Endothelial cell of umbilical vein (primary cell): ENCODE measurements around the gene UCP1. TPM values are rescaled to one million over a fixed set of nuclear protein-coding genes. Genes with fewer than 3 reads are reported as not detected.

Experiments
- Bru-seq: library from RNA; stranded (reverse); fragments of 400-500 nt; gene quantifications from one replicate; lab custom pipeline; 2021; lab: Mats Ljungman, UMichigan
- BruChase-seq, 2 experiments: library from RNA; stranded (reverse); fragments of 400-500 nt; gene quantifications; one replicate each; lab custom pipeline; 2021; lab: Mats Ljungman, UMichigan
- BruUV-seq: library from RNA; stranded (reverse); fragments of 400-500 nt; replicated peaks from 2 replicates; lab custom pipeline; 2021; lab: Mats Ljungman, UMichigan
- CTCF ChIA-PET: fragments of 300-600, 350-600 bp; sonication (Branson Sonifier 250); formaldehyde crosslinking; loops from one replicate; lab custom pipeline; 2021; ENCODE audit warnings: antibody characterized with exemption, inconsistent platforms; lab: Charles Lee
- POLR2A ChIA-PET: fragments of 300-600, 350-600 bp; sonication (Branson Sonifier 250); formaldehyde crosslinking; loops from one replicate; lab custom pipeline; 2021; ENCODE audit warnings: antibody characterized with exemption, inconsistent platforms; lab: Charles Lee
- DNase-seq: peaks from one replicate; pipeline ENCODE4 v3.0.0-alpha.2; 2011; ENCODE audit warnings: low read depth, low spot score
- FAIRE-seq: peaks from 2 replicates; lab custom pipeline; 2011; peaks lifted over from hg19 to GRCh38; lab: Jason Lieb, UNC
- H2AFZ ChIP-seq: 2 replicates; pipeline ENCODE4 v1.6.0; 2012; ENCODE audit warnings: low read depth, low read length, control low read depth, inconsistent platforms
- H3K27ac ChIP-seq: 2 replicates; pipeline ENCODE4 v1.5.1; 2011; ENCODE audit warnings: low read depth, mild to moderate bottlenecking, control low read depth, low read length, moderate library complexity; ENCODE audit not compliant: insufficient read depth
- H3K27me3 ChIP-seq, 2 experiments: 2 replicates each; pipeline versions ENCODE4 v1.6.0 to v1.6.1; 2011; ENCODE audit warnings: low read length in 2 of 2, mixed read lengths in 1 of 2; ENCODE audit not compliant: control insufficient read depth in 2 of 2, insufficient read depth in 2 of 2
- H3K36me3 ChIP-seq, 2 experiments: 2 replicates in 1 of 2; 3 replicates in 1 of 2; pipeline ENCODE4 v1.5.1; 2011; ENCODE audit warnings: low read length in 2 of 2, mild to moderate bottlenecking in 1 of 2, moderate library complexity in 1 of 2; ENCODE audit not compliant: control insufficient read depth in 2 of 2, insufficient read depth in 2 of 2; ENCODE audit errors: extremely low read depth in 1 of 2
- H3K4me1 ChIP-seq: 3 replicates; pipeline ENCODE4 v1.5.1; 2011; ENCODE audit warnings: mild to moderate bottlenecking, low read length; ENCODE audit not compliant: control insufficient read depth, insufficient read depth; ENCODE audit errors: extremely low read depth
- H3K4me2 ChIP-seq: 2 replicates; pipeline ENCODE4 v1.6.1; 2011; ENCODE audit warnings: low read length, control low read depth, mixed read lengths; ENCODE audit not compliant: insufficient read depth
- H3K4me3 ChIP-seq, 3 experiments: fragments of 200-600 bp in 1 of 3; sonication (generic), shearing (Covaris generic) in 1 of 3; replicated peaks in 1 of 3; 2 replicates each; pipeline ENCODE4 v1.5.1; 2011 to 2016; ENCODE audit warnings: control low read depth in 3 of 3, low read length in 3 of 3, mild to moderate bottlenecking in 2 of 3, inconsistent platforms in 1 of 3, low read depth in 1 of 3, moderate library complexity in 1 of 3; ENCODE audit not compliant: insufficient read depth in 1 of 3
- H3K79me2 ChIP-seq: 2 replicates; pipeline ENCODE4 v1.6.0; 2012; ENCODE audit warnings: low read length, inconsistent platforms; ENCODE audit not compliant: control insufficient read depth, insufficient read depth
- H3K9ac ChIP-seq: replicated peaks from 2 replicates; pipeline ENCODE3; 2011; ENCODE audit warnings: low read length, control low read depth; ENCODE audit not compliant: insufficient read depth; ENCODE audit errors: extremely low read depth
- H3K9me1 ChIP-seq: replicated peaks from 3 replicates; pipeline ENCODE4 v1.6.0; 2011; ENCODE audit warnings: mild to moderate bottlenecking, low read length; ENCODE audit not compliant: control insufficient read depth, insufficient read depth; ENCODE audit errors: extremely low read depth
- H3K9me3 ChIP-seq: replicated peaks from 2 replicates; pipeline ENCODE4 v1.5.1; 2012; ENCODE audit warnings: low read length, inconsistent platforms; ENCODE audit not compliant: control insufficient read depth, insufficient read depth
- H4K20me1 ChIP-seq: replicated peaks from 2 replicates; pipeline ENCODE3; 2011; ENCODE audit warnings: mild to moderate bottlenecking, low read length; ENCODE audit not compliant: control insufficient read depth, insufficient read depth; ENCODE audit errors: extremely low read depth
- EZH2 ChIP-seq: IDR thresholded peaks from 2 replicates; pipeline ENCODE4 v1.6.1; 2012; ENCODE audit warnings: borderline replicate concordance, low read depth, mild to moderate bottlenecking, moderate library complexity, low read length, inconsistent platforms; ENCODE audit not compliant: severe bottlenecking
- POLR2A ChIP-seq: IDR thresholded peaks from 2 replicates; pipeline ENCODE4 v1.6.1; 2012; ENCODE audit warnings: low read depth, mild to moderate bottlenecking, control low read depth, low read length
- dilution Hi-C: fragments of 300-500 bp; cut with MboI; formaldehyde crosslinking; loops from one replicate; pipeline ENCODE4 v1.15.0; 2019; ENCODE audit warnings: low sequenced_read_pairs; ENCODE audit not compliant: extremely low pct_ligation_motif_present
- intact Hi-C: fragments of 100-400 bp; cut with micrococcal nuclease; formaldehyde crosslinking; loops from one replicate; pipeline ENCODE4 v1.10.0; 2022
- long read RNA-seq: library from polyadenylated mRNA; stranded (forward); transcript quantifications from one replicate; pipeline ENCODE4 v2.0.0, GENCODE V29; 2021
- polyA minus RNA-seq, 3 experiments: library from RNA; depleted of rRNA, polyadenylated mRNA; stranded (reverse); fragments of >200 nt; gene quantifications; 1 replicate in 1 of 3; 2 replicates in 2 of 3; pipeline ENCODE4 v1.2.3, GENCODE V29; 2011
- polyA plus RNA-seq, 4 experiments: library from polyadenylated mRNA; depleted of rRNA in 3 of 4; stranded (reverse) in 3 of 4; unstranded in 1 of 4; fragments of >200 nt; gene quantifications; 2 replicates each; pipeline versions ENCODE4 v1.2.1 to v1.2.3, GENCODE V29; 2011 to 2012; ENCODE audit warnings: missing spikeins in 1 of 4
- total RNA-seq: library from RNA; stranded (reverse); gene quantifications from 2 replicates; pipeline ENCODE4 v1.2.3, GENCODE V29; 2021

The UCP1 gene, protein sequence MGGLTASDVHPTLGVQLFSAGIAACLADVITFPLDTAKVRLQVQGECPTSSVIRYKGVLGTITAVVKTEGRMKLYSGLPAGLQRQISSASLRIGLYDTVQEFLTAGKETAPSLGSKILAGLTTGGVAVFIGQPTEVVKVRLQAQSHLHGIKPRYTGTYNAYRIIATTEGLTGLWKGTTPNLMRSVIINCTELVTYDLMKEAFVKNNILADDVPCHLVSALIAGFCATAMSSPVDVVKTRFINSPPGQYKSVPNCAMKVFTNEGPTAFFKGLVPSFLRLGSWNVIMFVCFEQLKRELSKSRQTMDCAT
- not detected in 2 replicates for total RNA-seq
- polyA plus RNA-seq, result not detected in 2 replicates
- polyA plus RNA-seq (2011; cell fraction: cytosol; rRNA removed), result not detected in 2 replicates
- not detected in 2 replicates for polyA plus RNA-seq (2011; cell fraction: nucleus; rRNA removed)
- not detected in 2 replicates for polyA plus RNA-seq (2012)
- not detected in 2 replicates for polyA minus RNA-seq
- not detected for polyA minus RNA-seq (2011; cell fraction: cytosol; rRNA and poly(A)+ RNA removed)
- polyA minus RNA-seq (2011; cell fraction: nucleus; rRNA and poly(A)+ RNA removed), result not detected in 2 replicates
- not detected for Bru-seq, nascent RNA
- not detected for BruChase-seq, experiment 1, labeled RNA remaining after a 6-hour chase
- BruChase-seq, experiment 2, labeled RNA remaining after a 2-hour chase, result not detected
- long read RNA-seq, result 0 reads

DNA sequence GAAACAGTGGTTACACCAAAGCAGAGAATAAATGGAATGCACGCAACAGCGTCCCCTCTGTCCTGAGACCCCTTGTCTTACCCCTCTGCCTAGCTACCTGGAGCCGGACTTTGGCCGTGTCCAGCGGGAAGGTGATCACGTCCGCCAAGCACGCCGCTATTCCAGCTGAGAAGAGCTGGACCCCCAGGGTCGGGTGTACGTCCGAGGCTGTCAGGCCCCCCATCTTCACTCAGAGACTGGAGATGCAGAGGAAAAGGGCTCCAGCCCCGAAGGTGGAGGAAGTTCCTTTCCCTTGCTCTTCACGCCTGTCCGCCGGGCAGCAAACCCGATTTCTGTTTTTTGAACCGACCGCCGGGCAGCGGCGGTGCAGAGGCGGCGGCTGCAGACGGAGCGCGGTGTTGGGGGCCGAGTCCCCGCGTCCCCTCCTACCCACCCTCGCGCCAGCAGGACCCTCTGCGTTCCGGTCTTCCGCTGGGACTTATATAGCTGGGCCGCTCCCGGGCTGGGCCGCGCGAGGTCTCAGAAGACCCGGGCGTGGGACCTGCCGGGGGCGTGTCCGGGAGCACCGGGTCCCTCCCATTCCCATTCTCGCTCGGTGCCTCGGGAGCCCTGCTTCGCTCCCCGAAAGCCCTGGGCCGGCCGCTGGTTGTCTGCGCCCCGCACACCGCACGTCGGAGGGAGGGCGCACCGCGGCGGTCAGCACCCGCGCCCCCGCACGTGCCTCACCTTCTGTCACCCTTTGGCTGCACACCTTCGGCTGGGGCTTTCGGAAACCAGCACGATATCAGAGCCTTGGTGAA, at the start of gene UCP1:
UCP1 (minus strand) TSS at position 455 of the 800 bp plus-strand sequence; CDS start at position 223, 232 bp downstream.
- Histone ChIP-seq H3K27ac (no peak within 1 kb of the TSS), H4K20me1 (no peaks in the 10 kb centered on the region), H3K9ac (no peak within 1 kb of the TSS), H3K4me2 (peak within 1 kb of the TSS; percentile 5), H3K36me3 (no peaks in the 10 kb centered on the region), H3K79me2 (no peaks in the 10 kb centered on the region), H3K9me1 (no peaks in the 10 kb centered on the region), H3K4me3 (peak within 1 kb of the TSS in 2 of 3 experiments; percentile 31), H2AFZ (peak within 1 kb of the TSS; percentile 56), H3K9me3 (no peaks in the 10 kb centered on the region), H3K27me3 (peaks cover 66 to 76% of the 10 kb centered on the region in 2 experiments), H3K4me1 (peaks cover 9% of the 10 kb centered on the region)
- DNase-seq (peak; percentile 2), FAIRE-seq (no peak)
- TF ChIP-seq EZH2, result peak; percentile 71
- TF ChIP-seq POLR2A, result no peak
- ChIA-PET POLR2A (no interaction called here), CTCF (no interaction called here)
- BruUV-seq, result no TSS peak
- dilution Hi-C loops (no loop called here), intact Hi-C loops (no loop called here)
